Measurements from ENCODE around the gene EPN1. TPM values are rescaled to one million over a fixed set of nuclear protein-coding genes. Genes with fewer than 3 reads are reported as not detected.
A peak's percentile ranks its signal among the peaks of the same experiment; 100 is the strongest.

EPN1 gene
- total and polyA plus RNA-seq, 9 of the 15 experiments (the other 6 are each of a cell fraction or from before 2014, with no cell fraction given), result 0.08 to 138 (median 12.7) TPM

DNA sequence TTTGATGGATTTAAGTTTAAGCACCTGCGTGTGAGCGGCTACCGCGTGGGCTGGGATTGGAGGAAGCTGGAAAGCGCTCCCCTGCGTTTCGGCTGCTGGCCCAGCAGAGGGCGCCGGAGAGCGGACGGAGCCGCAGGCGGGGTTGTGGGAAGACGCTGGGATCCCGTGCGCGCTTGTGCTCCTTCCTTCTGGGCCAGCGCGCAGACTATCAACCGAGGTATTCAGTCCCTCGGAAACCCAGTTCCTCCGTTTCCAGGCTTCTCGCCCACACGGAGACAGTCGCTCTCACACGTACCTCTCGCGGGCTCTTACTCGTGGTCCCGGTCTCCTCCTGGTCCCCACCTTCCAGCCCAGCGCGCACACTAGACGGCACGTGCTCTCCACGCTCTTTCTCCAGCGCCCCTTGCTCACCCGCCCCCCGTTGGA is 28.8 kb downstream of the EPN1 start (continued):
- peak in 1 of 2 experiments; percentile 54; a peak in 1 of 4 replicates for TF ChIP-seq RCOR1 (IDR thresholded peaks at IDR 0.05; ENCODE audit: borderline replicate concordance in 1 of 2, low read depth in 2 of 2, low read length in 2 of 2)
- TF ChIP-seq SIN3B (IDR thresholded peaks at IDR 0.05; ENCODE audit: low read depth), result no peak
- no peak for TF ChIP-seq ZBED1 (IDR thresholded peaks at IDR 0.05)
- TF ChIP-seq ZNF263 (CRISPR knock-in tag; IDR thresholded peaks at IDR 0.05; ENCODE audit: borderline replicate concordance), result peak; percentile 54; the same call in 1 of the 2 replicates
- TF ChIP-seq POLR2G (IDR thresholded peaks at IDR 0.05; ENCODE audit: low read depth, low read length), result peak; percentile 40; the same call in 1 of the 2 replicates
- TF ChIP-seq L3MBTL2 (IDR thresholded peaks at IDR 0.05), result peak; percentile 52
- TF ChIP-seq GATAD2B (IDR thresholded peaks at IDR 0.05; ENCODE audit: borderline replicate concordance), result no peak
- no peak for TF ChIP-seq TSHZ1 (CRISPR knock-in tag; IDR thresholded peaks at IDR 0.05)
- TF ChIP-seq BHLHE40 (IDR thresholded peaks at IDR 0.05; ENCODE audit: low read length), result peak; percentile 86
- TF ChIP-seq, protein P1, sequence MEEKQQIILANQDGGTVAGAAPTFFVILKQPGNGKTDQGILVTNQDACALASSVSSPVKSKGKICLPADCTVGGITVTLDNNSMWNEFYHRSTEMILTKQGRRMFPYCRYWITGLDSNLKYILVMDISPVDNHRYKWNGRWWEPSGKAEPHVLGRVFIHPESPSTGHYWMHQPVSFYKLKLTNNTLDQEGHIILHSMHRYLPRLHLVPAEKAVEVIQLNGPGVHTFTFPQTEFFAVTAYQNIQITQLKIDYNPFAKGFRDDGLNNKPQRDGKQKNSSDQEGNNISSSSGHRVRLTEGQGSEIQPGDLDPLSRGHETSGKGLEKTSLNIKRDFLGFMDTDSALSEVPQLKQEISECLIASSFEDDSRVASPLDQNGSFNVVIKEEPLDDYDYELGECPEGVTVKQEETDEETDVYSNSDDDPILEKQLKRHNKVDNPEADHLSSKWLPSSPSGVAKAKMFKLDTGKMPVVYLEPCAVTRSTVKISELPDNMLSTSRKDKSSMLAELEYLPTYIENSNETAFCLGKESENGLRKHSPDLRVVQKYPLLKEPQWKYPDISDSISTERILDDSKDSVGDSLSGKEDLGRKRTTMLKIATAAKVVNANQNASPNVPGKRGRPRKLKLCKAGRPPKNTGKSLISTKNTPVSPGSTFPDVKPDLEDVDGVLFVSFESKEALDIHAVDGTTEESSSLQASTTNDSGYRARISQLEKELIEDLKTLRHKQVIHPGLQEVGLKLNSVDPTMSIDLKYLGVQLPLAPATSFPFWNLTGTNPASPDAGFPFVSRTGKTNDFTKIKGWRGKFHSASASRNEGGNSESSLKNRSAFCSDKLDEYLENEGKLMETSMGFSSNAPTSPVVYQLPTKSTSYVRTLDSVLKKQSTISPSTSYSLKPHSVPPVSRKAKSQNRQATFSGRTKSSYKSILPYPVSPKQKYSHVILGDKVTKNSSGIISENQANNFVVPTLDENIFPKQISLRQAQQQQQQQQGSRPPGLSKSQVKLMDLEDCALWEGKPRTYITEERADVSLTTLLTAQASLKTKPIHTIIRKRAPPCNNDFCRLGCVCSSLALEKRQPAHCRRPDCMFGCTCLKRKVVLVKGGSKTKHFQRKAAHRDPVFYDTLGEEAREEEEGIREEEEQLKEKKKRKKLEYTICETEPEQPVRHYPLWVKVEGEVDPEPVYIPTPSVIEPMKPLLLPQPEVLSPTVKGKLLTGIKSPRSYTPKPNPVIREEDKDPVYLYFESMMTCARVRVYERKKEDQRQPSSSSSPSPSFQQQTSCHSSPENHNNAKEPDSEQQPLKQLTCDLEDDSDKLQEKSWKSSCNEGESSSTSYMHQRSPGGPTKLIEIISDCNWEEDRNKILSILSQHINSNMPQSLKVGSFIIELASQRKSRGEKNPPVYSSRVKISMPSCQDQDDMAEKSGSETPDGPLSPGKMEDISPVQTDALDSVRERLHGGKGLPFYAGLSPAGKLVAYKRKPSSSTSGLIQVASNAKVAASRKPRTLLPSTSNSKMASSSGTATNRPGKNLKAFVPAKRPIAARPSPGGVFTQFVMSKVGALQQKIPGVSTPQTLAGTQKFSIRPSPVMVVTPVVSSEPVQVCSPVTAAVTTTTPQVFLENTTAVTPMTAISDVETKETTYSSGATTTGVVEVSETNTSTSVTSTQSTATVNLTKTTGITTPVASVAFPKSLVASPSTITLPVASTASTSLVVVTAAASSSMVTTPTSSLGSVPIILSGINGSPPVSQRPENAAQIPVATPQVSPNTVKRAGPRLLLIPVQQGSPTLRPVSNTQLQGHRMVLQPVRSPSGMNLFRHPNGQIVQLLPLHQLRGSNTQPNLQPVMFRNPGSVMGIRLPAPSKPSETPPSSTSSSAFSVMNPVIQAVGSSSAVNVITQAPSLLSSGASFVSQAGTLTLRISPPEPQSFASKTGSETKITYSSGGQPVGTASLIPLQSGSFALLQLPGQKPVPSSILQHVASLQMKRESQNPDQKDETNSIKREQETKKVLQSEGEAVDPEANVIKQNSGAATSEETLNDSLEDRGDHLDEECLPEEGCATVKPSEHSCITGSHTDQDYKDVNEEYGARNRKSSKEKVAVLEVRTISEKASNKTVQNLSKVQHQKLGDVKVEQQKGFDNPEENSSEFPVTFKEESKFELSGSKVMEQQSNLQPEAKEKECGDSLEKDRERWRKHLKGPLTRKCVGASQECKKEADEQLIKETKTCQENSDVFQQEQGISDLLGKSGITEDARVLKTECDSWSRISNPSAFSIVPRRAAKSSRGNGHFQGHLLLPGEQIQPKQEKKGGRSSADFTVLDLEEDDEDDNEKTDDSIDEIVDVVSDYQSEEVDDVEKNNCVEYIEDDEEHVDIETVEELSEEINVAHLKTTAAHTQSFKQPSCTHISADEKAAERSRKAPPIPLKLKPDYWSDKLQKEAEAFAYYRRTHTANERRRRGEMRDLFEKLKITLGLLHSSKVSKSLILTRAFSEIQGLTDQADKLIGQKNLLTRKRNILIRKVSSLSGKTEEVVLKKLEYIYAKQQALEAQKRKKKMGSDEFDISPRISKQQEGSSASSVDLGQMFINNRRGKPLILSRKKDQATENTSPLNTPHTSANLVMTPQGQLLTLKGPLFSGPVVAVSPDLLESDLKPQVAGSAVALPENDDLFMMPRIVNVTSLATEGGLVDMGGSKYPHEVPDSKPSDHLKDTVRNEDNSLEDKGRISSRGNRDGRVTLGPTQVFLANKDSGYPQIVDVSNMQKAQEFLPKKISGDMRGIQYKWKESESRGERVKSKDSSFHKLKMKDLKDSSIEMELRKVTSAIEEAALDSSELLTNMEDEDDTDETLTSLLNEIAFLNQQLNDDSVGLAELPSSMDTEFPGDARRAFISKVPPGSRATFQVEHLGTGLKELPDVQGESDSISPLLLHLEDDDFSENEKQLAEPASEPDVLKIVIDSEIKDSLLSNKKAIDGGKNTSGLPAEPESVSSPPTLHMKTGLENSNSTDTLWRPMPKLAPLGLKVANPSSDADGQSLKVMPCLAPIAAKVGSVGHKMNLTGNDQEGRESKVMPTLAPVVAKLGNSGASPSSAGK (IDR thresholded peaks at IDR 0.05), result peak; percentile 43
- no peak for TF ChIP-seq NCOA1 (IDR thresholded peaks at IDR 0.05; ENCODE audit: low read depth)
- no peak for TF ChIP-seq ZNF583 (CRISPR knock-in tag; IDR thresholded peaks at IDR 0.05)
